Colonic mucosa (tissue), 4 donors: ENCODE results near the gene TLR3. TPM values are rescaled to one million over a fixed set of nuclear protein-coding genes. Genes with fewer than 3 reads are reported as not detected.

Experiments
- DNase-seq: peaks from one replicate; pipeline ENCODE4 v3.0.0-alpha.2; 2020
- H3K27ac ChIP-seq: fragments of 200-600 bp; one replicate; pipeline ENCODE4 v1.8.0; 2021
- H3K27me3 ChIP-seq: fragments of 200-600 bp; one replicate; pipeline ENCODE4 v1.8.0; 2021
- H3K36me3 ChIP-seq: fragments of 200-600 bp; one replicate; pipeline ENCODE4 v1.8.0; 2021
- H3K4me1 ChIP-seq: fragments of 200-600 bp; one replicate; pipeline ENCODE4 v1.8.0; 2021; ENCODE audit warnings: mild to moderate bottlenecking
- H3K4me3 ChIP-seq: fragments of 200-600 bp; one replicate; pipeline ENCODE4 v1.8.0; 2021
- H3K9ac ChIP-seq, 2 donors: one replicate each; pipeline ENCODE4 v1.7.0; 2013; ENCODE audit warnings: control low read depth in 2 of 2, low read depth in 2 of 2, low read length in 2 of 2
- H3K9me3 ChIP-seq: fragments of 200-600 bp; one replicate; pipeline ENCODE4 v1.8.0; 2021
- CTCF ChIP-seq: fragments of 200-600 bp; IDR thresholded peaks from one replicate; pipeline ENCODE4 v1.8.0; 2022; ENCODE audit warnings: antibody characterized with exemption, mild to moderate bottlenecking
- intact Hi-C: fragments of 100-400 bp; cut with DNase I; formaldehyde crosslinking; loops from one replicate; pipeline ENCODE4 v1.14.1; 2022
- total RNA-seq, 2 donors: library from RNA; stranded (reverse); fragmentation: NEBNext Ultra II Directional in 1 of 2; extraction: Animal tissue kit (Norgen Biotek cat#: 25700) in 1 of 2; gene quantifications; one replicate each; pipeline ENCODE4 v1.2.1, GENCODE V29; 2021
- donor health status: healthy.
- donor health status: DM: no; HTN: no; CAD: no.
- donor health status: DM: no; HTN: no; CAD: no.

Gene TLR3
- total RNA-seq, result 10 to 100 TPM; 13.6 to 48.6 TPM

DNA sequence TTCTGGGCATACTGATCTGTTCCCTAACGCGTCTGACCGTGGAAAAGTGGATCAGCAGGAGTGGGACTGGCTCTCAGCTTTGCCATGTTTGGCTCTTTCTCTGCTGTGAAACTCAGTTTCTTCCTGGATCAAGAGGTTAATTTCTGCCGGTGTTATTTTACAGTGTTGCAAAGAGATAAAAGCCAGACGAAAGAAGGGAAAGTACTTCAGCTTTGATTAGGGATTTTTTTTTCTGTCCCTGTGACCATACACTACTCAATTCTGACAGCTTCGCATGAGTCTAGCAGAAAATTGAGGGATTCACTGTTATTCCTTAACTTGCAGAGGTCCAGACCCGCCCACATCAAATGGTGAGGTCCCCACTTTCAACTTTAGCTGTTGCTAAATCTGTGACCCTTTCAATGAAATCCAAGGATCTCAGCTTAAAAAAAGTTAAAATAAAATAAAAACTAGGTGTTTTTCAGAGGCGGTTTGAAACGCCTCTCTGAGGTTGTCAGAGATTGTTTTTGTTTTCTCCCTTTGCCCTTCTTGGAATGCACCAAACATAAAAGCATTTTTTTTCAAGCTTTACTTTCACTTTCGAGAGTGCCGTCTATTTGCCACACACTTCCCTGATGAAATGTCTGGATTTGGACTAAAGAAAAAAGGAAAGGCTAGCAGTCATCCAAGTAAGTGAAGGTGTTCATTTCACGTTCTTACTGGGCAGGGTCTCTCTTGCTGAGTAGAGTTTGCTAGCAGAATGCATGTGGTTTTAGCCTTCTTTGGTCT lies at the start of gene TLR3:
TLR3 (plus strand) TSS at position 576 of the 768 bp plus-strand sequence. CDS start 7,464 bp downstream, outside the sequence.
- Histone ChIP-seq H3K9ac (peak within 1 kb of the TSS; percentile 17 to 72), H3K27ac (peak within 1 kb of the TSS; percentile 58), H3K4me3 (peak within 1 kb of the TSS; percentile 36), H3K36me3 (no peaks in the 10 kb centered on the region), H3K4me1 (no peaks in the 10 kb centered on the region), H3K9me3 (no peaks in the 10 kb centered on the region), H3K27me3 (no peaks in the 10 kb centered on the region)
- intact Hi-C loops, result loop anchor here (5.0 kb wide), 1 partner anchor 69 kb away; no protein-coding TSS in a partner anchor
- DNase-seq, result peak; percentile 29
- no peak for TF ChIP-seq CTCF

DNA sequence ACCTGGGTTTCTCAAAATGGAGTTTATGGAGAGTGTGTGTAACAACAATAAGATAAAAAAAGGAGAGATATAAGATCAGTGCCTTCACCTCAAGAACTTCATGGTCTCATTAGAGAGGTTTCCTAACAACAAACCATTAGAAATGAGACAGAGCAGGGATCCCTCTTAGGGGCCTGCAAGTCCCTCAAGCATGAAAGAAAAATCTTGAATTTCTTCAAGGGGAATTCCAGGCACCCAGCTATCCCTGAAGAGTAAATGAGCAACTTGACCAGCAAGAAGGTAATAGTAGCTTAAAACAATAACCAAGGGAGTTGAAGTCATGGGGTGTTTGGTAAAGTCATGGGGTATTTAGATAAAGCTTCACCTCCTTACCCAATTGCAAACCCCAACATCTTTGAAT lies 49.7 kb upstream of the TLR3 start:
- no peaks in the 10 kb centered on the region for H3K4me1 ChIP-seq
- no peaks in the 10 kb centered on the region for H3K36me3 ChIP-seq
- intact Hi-C loops, result no loop called here
- TF ChIP-seq CTCF, result no peak
- H3K4me3 ChIP-seq, result no peak overlapping the region
- H3K27ac ChIP-seq, result no peak overlapping the region
- H3K27me3 ChIP-seq, result no peaks in the 10 kb centered on the region
- no peak for DNase-seq
- no peaks in the 10 kb centered on the region for H3K9me3 ChIP-seq
- H3K9ac ChIP-seq, result no peak overlapping the region

DNA sequence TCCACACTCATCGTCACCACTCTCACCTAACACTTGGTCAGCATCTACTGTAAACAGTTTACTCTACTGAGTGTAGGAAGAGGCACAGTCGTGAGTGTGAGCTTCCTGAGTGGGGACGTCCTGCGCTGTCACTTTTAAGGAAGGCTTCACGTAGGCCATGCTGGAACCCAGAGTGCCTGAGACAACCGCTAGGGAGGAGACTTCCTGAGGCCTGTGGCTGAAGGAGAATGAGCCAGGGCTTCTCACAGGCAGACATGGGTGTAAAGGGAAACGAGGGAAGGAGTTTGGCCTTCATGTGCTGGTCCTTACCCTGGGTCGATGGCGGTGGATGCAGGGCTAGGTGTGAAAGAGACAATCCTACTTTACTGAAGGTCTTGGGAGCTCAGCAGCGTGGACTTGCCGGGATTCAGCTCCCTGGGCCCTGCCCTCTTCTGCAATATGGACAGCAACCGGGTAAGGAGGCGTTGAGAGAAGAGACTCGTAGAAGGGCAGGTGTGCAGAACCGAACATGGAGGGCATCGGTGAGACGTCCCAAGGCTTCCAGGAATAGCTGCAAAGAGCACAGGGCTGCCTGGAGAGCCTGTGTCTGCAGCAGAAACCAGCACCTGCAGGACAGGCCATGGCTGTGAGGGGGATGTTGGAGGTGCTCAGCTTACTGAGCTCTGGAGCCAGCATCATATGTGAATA lies 48.7 kb upstream of the TLR3 start:
- Histone ChIP-seq H3K9ac (no peak overlapping the region), H3K36me3 (no peaks in the 10 kb centered on the region), H3K4me3 (no peak overlapping the region), H3K4me1 (no peaks in the 10 kb centered on the region), H3K27ac (no peak overlapping the region), H3K27me3 (no peaks in the 10 kb centered on the region), H3K9me3 (no peaks in the 10 kb centered on the region)
- intact Hi-C loops, result loop anchor here (5.0 kb wide), 1 partner anchor 383 kb away; no protein-coding TSS in a partner anchor
- no peak for TF ChIP-seq CTCF
- DNase-seq, result no peak

DNA sequence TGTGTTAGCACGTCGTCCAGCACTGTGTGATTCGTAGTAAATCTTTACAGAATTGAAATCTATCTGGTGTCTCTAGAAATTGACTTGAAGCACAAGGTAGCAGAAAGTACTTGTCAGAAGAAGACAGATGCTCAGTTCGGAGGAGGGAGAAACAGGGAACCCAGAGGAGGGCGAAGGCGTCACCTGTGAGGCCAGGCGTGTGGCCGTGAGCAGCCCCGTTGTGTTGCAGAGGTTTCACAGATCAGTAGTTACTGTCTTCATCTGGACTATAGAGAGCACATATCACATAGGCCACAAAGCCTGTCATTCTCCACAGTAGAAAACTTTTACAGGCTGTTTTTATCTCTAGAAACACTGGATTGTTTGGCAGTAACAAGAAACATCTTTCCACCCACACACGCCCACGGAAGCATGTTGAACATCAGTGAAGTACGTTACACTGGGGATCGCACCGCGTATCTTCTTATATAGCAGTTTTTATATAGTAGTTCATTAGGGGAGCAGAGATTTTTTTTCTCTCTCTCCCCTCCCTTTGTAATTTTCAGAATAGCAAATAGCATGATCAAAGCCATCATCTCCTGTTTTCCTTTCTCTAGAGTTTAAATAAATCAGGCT lies 48.1 kb upstream of the TLR3 start:
- H3K4me1 ChIP-seq, result no peaks in the 10 kb centered on the region
- no peak overlapping the region for H3K27ac ChIP-seq
- intact Hi-C loops, result loop anchor here (5.0 kb wide), 1 partner anchor 384 kb away; no protein-coding TSS in a partner anchor
- no peak overlapping the region for H3K9ac ChIP-seq
- H3K27me3 ChIP-seq, result no peaks in the 10 kb centered on the region
- DNase-seq, result no peak
- no peaks in the 10 kb centered on the region for H3K9me3 ChIP-seq
- H3K36me3 ChIP-seq, result no peaks in the 10 kb centered on the region
- no peak overlapping the region for H3K4me3 ChIP-seq
- no peak for TF ChIP-seq CTCF

DNA sequence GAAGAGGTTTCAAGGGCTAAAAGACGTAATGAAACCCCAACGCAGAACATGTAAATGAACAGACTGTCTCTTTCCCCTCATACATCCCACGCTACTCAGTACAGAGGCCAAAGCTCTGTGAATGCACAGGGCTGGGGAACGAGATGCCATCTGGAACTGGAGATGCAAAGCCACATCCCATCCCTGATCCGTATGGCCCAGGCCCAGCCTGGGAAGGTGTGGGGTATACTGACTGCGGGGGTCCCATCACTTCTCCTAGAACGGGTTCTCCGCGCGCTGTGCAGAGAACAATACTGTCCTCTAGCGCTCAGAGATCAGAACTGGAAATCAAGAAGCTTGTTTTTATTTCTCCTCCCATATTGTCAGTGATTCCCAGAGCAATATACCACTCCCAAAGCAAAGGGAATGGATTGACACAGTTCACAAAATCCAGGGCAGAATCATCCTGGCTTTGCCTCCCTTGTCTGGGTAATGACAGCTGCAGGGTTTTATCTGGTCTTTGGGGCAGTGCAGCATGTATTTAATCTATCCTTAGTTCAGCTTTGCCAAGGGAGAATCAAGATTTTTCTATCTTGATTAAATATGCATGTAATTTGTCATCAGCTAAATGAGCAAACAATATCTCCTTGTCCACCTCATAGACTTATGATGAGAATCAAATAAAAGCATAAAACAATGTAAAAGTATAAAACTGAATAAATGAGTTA lies 47.3 kb upstream of the TLR3 start:
- no peaks in the 10 kb centered on the region for H3K9me3 ChIP-seq
- H3K4me1 ChIP-seq, result no peaks in the 10 kb centered on the region
- H3K9ac ChIP-seq, result no peak overlapping the region
- TF ChIP-seq CTCF, result peak; percentile 57
- H3K27ac ChIP-seq, result no peak overlapping the region
- no peak for DNase-seq
- H3K4me3 ChIP-seq, result no peak overlapping the region
- intact Hi-C loops, result loop anchor here (5.0 kb wide), 1 partner anchor 384 kb away; no protein-coding TSS in a partner anchor
- no peaks in the 10 kb centered on the region for H3K27me3 ChIP-seq
- H3K36me3 ChIP-seq, result no peaks in the 10 kb centered on the region
